Left ventricle myocardium inferior (tissue), 1 donor: Measurements from ENCODE around the gene RUNX1. TPM values are rescaled to one million over a fixed set of nuclear protein-coding genes. Genes with fewer than 3 reads are reported as not detected.

ENCODE experiments used
- DNase-seq: peaks from one replicate; pipeline ENCODE4 v3.0.0-alpha.2; 2020
- H3K27ac ChIP-seq: fragments of 200-600 bp; replicated peaks from 2 replicates; pipeline ENCODE4 v1.8.0; 2021
- H3K27me3 ChIP-seq: fragments of 200-600 bp; 2 replicates; pipeline ENCODE4 v1.8.0; 2021; ENCODE audit warnings: low read depth
- H3K36me3 ChIP-seq: fragments of 200-600 bp; 2 replicates; pipeline ENCODE4 v1.8.0; 2021
- H3K4me1 ChIP-seq: fragments of 200-600 bp; 2 replicates; pipeline ENCODE4 v1.8.0; 2021
- H3K4me3 ChIP-seq: fragments of 200-600 bp; 2 replicates; pipeline ENCODE4 v1.8.0; 2021; ENCODE audit warnings: mild to moderate bottlenecking, moderate library complexity
- H3K9me3 ChIP-seq: fragments of 200-600 bp; replicated peaks from 2 replicates; pipeline ENCODE4 v1.8.0; 2021
- intact Hi-C: fragments of 100-400 bp; cut with micrococcal nuclease; formaldehyde crosslinking; loops from one replicate; pipeline ENCODE4 v1.11.0; 2022
- total RNA-seq: library from RNA; stranded (reverse); fragmentation: NEBNext Ultra II Directional; extraction: Animal tissue kit (Norgen Biotek cat#: 25700); gene quantifications from one replicate; pipeline ENCODE4 v1.2.1, GENCODE V29; 2021
- TF ChIP-seq, protein P1 (sequence below): fragments of 200-600 bp; IDR thresholded peaks from 2 replicates; pipeline ENCODE4 v1.8.0; 2021; ENCODE audit warnings: antibody characterized with exemption, mild to moderate bottlenecking, borderline replicate concordance
- donor health status: DM: no; HTN: yes; CAD: no; lungs with severe emphysema.

The RUNX1 gene
- total RNA-seq, 1 donor from 2014 or later, result 1.5 TPM

DNA sequence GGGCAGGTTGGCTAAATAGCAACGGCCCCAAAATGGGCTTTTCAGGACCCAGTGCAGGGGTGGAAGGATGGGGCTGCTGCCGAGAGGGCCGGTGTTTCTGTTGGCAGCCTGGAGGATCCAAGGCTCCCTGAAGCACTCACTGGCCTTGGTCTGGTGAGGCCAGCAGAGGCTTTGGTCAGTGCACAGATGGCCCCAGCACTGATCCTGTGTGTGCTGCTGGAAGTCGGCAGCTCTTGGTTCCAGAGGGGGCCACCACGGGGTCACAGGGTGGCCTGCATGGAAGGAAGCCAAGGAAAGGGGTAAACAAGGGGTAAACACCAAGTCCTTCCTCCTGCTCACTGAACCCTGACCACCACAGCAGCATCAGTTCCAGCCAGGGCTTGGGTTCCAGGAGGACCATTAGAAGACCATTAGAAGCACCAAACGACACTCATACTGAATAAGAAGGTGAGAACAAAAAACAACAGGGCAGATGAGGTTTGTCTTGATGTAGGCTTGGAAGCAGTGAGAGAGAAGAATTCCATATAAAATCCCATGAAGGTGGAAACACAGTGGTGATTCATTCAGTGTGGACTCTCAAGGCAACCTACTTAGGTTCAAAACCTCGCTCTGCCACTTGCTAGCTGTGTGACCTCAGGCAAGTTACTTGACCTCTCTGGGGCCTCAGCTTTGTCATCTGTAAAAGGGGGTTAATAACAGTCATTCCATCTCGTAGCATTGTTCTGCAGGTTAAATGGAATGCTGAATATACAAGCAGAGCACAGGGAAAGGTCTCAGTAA is 184.5 kb downstream of the RUNX1 start:
- TF ChIP-seq, protein P1, sequence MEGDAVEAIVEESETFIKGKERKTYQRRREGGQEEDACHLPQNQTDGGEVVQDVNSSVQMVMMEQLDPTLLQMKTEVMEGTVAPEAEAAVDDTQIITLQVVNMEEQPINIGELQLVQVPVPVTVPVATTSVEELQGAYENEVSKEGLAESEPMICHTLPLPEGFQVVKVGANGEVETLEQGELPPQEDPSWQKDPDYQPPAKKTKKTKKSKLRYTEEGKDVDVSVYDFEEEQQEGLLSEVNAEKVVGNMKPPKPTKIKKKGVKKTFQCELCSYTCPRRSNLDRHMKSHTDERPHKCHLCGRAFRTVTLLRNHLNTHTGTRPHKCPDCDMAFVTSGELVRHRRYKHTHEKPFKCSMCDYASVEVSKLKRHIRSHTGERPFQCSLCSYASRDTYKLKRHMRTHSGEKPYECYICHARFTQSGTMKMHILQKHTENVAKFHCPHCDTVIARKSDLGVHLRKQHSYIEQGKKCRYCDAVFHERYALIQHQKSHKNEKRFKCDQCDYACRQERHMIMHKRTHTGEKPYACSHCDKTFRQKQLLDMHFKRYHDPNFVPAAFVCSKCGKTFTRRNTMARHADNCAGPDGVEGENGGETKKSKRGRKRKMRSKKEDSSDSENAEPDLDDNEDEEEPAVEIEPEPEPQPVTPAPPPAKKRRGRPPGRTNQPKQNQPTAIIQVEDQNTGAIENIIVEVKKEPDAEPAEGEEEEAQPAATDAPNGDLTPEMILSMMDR, result no peak
- Histone ChIP-seq H3K9me3 (no peaks in the 10 kb centered on the region), H3K27ac (no peak overlapping the region), H3K4me3 (no peak overlapping the region), H3K4me1 (peaks cover 7% of the 10 kb centered on the region), H3K27me3 (peaks cover 13% of the 10 kb centered on the region), H3K36me3 (peaks cover 3% of the 10 kb centered on the region)
- intact Hi-C loops, result no loop called here
- no peak for DNase-seq

DNA sequence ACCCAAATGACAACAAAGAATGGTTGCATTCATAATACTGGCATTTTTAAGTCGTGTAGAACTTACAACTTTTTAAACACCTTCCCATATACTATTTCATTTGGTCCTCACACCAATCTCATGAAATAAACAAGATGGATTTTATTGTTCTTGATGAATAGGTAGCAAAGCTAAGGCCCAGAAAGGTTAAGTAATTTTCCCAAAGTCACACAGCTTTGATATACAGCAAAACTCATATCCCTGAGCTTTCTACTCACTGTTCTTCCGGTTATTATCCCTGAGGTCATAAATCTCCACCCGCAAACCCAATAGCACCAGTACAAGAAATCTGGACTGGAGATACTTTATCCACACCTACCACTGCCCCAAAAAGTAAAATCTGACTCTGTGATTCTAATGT is 186.2 kb downstream of the RUNX1 start:
- intact Hi-C loops, result no loop called here
- H3K27ac ChIP-seq, result no peak overlapping the region
- no peak overlapping the region for H3K4me3 ChIP-seq
- no peaks in the 10 kb centered on the region for H3K36me3 ChIP-seq
- peaks cover 10% of the 10 kb centered on the region for H3K27me3 ChIP-seq
- no peak for DNase-seq
- H3K4me1 ChIP-seq, result peaks cover 7% of the 10 kb centered on the region
- H3K9me3 ChIP-seq, result no peaks in the 10 kb centered on the region
- TF ChIP-seq, protein P1, result no peak

DNA sequence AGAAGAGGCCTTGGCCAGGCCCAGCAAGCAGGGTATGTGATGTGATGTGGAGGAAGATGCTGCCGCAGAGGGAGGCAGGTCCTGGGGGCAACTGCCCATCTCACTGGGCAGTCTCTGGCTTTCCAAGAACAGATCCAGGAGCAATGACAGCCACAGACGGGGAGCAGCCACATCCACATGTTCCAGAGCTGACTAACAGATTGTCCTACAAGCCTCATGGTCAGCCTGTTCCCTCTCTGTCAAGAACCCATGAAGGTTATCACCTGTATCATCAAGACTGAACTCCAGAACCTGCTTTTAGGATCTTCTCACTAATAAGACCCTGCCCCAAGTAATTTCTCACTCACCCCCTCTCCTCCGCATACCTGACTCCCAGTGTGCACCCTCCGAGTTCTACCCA is 187.8 kb downstream of the RUNX1 start:
- no peak overlapping the region for H3K27ac ChIP-seq
- no peaks in the 10 kb centered on the region for H3K36me3 ChIP-seq

DNA sequence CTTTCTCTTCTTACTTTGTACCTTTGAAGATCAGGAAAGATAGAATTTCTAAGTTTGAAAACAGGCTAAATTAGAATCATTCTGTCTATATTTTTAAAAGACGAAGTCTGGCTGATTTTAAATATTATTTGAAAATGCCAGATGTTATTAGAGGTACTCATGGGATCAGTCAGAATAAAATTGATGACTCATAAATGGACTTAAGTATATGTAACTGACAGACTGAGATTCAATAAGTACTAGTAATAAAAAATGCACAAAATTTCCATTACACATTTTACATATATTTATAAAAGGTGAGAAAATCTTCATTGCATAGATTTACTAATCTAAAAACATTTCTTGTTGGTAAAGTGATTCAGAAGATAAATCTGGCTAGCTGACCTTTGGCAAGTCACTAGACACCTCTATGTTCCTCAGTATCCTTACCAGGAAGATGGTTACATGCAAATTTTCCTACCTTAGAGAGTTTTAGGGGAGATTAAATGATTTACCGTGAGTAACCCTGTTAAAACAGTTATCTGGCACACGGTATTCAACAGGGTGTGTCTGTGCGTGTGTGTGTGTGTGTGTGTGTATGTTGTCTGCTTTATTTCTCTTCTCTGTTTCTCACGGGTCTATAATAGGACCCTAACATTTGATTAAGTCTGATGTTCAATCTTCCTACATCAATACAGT is 189.0 kb downstream of the RUNX1 start:
- H3K27me3 ChIP-seq, result peaks cover 23% of the 10 kb centered on the region
- H3K36me3 ChIP-seq, result no peaks in the 10 kb centered on the region
- H3K9me3 ChIP-seq, result no peaks in the 10 kb centered on the region
- no peak overlapping the region for H3K27ac ChIP-seq
- TF ChIP-seq, protein P1, result no peak
- H3K4me3 ChIP-seq, result no peak overlapping the region
- H3K4me1 ChIP-seq, result peaks cover 7% of the 10 kb centered on the region
- intact Hi-C loops, result no loop called here
- DNase-seq, result no peak

More for the DNA sequence above, 187.8 kb downstream of the RUNX1 start:
- no peaks in the 10 kb centered on the region for H3K9me3 ChIP-seq
- TF ChIP-seq, protein P1, result no peak
- no peak overlapping the region for H3K4me3 ChIP-seq
- no peak for DNase-seq
- H3K4me1 ChIP-seq, result peaks cover 7% of the 10 kb centered on the region
- H3K27me3 ChIP-seq, result peaks cover 11% of the 10 kb centered on the region
- intact Hi-C loops, result no loop called here

DNA sequence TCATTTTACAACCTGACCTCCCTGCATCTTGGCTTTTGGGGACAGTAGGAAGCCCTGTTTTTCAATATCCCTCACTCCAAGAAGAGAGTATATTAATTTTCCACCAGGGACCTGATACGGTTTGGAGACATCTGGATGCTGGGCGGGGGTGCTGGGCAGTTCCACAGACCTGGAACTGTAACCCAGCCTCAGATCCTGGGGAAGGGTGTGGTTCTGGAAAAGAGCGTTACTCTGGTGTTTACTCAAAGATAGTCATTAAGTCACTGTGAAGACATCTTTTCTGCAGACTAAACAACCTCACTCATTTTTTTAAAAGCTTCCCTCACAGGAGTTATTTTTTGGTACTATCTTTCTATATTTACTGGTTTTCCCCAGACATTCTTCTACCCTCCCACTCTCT is 190.5 kb downstream of the RUNX1 start:
- Histone ChIP-seq H3K36me3 (no peaks in the 10 kb centered on the region), H3K27me3 (peaks cover 37% of the 10 kb centered on the region), H3K9me3 (no peaks in the 10 kb centered on the region), H3K4me3 (no peak overlapping the region), H3K4me1 (no peaks in the 10 kb centered on the region), H3K27ac (no peak overlapping the region)
- no peak for DNase-seq
- TF ChIP-seq, protein P1, result no peak
- intact Hi-C loops, result no loop called here
